ENCODE results near the gene EML2.
"Not testable (repeated sequence)": the region's sequence is repeated elsewhere in the genome, so short reads cannot be mapped to it uniquely, and the experiment has no call there.

Gene EML2

DNA sequence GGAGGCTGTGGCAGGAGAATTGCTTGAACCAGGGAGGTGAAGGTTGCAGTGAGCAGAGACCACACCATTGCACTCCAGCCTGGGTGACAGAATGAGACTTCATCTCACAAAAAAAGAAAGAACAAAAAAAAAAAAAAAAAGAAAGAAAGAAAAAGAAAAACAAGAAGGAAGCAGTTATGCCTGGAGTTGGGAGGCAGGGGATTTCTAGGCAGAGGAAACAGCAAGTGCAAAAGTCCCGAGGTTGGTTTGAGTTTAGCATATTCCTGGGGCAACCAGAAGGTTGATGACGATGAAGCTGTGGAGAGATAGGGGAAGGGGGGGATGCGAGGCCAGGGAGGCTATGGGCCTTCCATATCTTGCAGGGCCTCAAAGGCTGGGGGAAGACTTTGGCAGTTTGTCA is 11.5 kb upstream of the EML2 start:
- DNase-seq: no peak

DNA sequence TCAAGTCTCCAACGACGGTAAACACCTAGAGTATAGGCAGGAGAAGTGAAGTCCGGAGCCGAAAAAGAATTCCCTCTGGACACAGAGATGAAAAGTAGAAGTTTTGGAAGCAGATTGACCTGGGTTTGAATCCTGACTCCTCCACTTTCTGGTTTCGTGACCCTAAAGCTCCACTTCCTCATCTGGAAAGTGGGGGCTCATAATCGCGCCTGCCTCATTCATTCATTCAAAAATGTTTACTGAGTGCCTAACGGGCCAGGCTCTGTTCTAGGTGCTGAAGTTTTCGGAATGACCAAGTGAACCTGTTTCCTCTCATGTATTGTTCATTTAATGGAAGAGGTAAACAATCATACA is 7.1 kb upstream of the EML2 start:
- DNase-seq: no peak

DNA sequence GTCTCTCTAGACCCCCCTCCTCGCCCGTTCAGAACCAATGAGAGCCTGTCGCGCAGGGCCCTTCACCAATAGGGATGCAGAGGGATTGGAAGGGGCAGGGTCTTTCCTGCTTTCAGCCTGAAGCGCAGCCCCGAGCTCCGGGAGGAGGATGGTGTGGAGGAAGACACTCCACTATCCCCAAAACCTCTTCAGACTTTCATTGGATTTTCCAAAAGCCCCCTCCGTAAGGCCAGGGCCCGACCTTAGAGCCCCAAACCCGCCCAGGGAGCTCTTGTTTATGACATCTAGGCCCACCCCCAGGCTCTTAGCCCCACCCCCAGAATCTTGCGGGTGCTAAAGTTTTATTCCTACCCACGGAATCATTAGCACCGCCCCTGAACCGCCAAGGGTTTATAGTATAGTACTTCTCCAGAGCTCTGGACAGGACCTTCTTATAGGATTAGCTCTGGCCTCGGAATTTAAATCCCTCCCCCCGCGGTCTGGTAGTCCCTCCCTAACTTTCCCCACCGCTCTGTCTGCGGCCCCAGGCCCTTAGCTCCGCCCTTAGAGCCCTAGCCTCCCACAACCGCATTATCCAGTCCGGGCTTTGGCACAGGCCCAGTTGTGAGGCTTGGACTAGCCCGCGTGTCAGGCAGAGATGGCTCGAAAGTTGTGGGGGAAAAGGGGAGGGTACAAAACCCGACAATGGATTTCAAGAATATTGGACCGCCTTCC is 6.6 kb upstream of the EML2 start:
- DNase-seq: peak in 55 of 56 donors; percentile 47 to 98 (median 90)

DNA sequence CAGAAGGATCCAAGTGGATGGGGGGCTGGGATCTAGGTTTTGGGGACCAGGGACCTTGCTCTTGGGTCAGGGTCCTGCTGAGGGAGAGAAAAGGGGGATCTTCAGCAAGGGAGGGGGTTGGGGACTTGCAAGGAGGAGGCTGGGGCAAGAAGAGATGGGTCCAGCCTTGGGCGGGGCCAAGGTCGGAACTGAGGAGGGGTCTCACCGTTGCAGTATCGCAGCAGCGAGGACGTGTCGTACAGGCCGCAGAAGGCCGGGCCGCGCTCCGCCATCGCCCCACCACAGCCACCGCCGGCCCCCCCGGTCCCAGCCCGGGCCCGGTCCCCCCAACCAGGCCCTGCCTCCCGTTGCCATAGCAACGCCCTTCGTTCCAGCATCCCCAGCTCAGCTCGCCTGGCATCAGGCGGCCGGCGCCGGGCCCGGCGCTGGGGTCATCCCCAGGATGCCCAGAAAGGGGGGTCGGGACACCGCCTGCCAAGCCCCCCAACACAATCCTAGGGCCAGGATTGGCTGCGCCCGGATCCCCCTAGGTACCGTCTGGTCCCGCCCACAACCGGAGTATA is 6.0 kb upstream of the EML2 start:
- peak in 37 of 56 donors; percentile 63 to 98 (median 93) for DNase-seq

GRCh38 chr19:45643927-45644771 is 5.0 kb upstream of the EML2 start:
- peak in 19 of 56 donors; percentile 4 to 57 (median 30) for DNase-seq

DNA sequence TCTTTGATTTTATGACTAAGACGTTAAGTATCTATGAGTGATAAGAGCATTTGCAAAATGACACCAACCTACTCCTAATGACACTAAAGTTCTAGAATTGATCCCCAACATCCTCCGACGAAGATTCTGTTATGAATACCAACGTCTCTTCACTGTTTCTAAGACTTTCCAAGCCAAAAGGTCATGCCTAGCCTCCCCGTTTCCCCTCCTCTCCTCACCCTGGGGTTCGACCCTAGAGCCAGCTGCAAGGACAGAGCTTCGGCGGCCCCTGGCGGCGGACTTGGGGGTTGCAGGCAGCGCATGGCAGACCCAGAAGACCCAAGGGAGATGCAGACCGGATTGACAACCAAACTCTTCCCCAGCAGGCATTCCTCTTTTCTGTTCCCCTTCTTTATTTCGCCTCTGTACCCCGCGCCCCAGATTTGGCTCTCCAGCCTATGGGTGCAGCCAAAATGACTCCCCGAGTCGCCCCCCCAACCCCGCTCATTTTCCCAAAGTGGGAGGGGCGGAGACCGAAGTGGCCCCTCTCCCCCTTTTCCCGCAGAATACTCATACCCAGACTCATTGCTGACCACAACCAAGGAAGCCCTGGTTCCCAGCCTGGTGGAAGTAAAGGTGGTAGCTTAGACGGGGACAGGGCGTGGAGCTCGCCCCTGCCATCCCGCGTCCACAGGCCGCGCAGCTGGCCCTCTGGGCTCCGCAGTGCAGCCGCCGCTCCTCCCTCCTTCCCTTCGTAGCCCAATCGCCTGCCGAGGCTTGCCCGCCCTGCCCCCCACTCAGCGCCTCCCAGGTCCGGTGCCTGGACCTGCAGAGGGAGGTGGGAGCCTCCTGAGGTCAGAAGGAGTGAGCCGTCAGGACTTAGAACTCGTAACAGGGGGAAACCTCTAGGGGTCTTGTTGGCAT is 4.1 kb upstream of the EML2 start:
- peak in 54 of 56 donors; percentile 29 to 92 (median 76) for DNase-seq

DNA sequence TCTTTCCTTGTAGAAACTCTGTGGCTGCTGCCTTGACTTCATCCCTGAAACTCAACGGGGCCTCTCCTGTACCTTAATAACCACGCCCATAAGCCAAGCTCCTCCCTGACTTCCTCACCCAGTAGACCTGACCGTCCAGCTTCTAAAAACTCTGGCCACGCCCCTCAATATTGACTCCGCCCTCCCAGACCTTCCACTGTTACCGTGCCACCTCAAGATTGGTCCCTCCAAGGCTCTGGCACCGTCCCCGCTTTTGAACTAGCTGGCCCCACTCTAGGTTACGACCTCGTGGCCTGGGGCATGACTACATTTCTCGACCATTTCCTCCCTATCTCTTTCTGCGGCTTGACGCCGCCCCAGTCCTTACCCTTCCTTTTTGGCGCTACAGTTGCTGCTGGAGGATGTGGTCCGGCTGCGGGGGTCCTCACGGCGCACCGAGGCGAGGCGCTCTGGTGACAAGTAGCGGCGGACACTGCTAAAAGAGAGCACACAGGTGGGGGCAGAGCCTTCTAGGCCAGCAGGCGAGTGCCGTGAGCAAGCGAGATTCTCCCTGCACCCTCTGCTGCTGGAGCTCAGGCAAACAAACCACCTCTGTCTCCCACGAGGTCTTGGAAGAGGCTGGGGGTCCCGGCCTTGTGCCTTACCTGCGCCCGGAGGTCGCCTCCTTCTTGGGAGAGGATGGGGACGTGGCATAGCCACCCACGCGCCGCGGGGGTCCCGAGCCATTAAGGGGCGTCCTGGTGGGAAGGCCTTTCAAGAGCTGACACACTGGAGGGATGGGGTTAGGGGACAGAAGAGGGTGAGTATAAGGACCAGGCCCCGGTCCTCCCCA is 2.3 kb upstream of the EML2 start:
- peak in 4 of 56 donors; percentile 3 to 31 (median 4) for DNase-seq

DNA sequence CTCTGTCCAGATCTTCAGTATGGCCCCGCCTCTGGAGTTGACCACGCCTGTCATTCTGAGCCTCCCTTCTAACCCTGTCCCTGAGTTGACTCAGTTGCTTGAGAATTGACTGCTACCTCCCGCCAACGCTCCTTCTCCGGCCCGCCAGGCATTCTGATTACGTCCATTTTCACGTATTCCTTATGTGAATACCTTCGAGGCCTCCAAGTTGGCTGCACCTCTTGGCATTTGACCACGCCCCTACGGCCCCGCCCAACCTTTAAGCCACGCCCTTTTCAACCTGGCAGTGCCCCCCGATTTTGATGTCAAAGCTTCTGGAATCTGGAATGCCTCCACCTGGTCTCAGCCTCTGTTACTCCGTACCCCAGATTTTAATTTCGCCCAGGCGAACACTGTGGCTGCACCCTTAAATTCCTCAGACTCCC is 1.7 kb upstream of the EML2 start:
- no peak for DNase-seq

- DNase-seq: no peak
Measured at GRCh38 chr19:45637890-45638667, 1.1 kb downstream of the EML2 start.

GRCh38 chr19:45636902-45637301 is 2.3 kb downstream of the EML2 start:
- no peak for DNase-seq

GRCh38 chr19:45636275-45636674 is 2.9 kb downstream of the EML2 start:
- DNase-seq: no peak

GRCh38 chr19:45632468-45633196 is 6.6 kb downstream of the EML2 start:
- DNase-seq: peak in 19 of 56 donors; percentile 3 to 68 (median 29)

- no peak for DNase-seq
Measured at GRCh38 chr19:45630463-45630862, 8.7 kb downstream of the EML2 start.

DNA sequence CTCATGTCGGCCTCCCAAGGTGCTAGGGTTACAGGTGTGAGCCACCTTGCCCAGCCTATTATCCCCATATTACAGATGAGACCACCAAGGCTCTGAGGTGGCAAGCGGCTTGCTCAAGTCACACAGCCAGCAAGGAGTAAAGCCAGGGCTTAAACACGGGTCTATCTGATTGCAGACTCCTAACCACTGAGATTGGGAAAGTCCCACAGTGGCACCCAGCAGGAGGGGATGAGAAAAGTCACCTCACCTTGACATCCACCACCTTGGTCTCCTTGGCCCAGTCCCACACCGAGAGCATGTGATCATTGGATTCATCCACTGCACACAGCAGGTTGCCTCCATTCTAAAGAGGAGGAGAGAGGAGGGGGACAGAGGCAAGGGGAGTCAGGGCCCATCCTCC is 9.5 kb downstream of the EML2 start:
- no peak for DNase-seq

GRCh38 chr19:45628219-45628618 is 11.0 kb downstream of the EML2 start:
- DNase-seq: not testable (repeated sequence)

DNA sequence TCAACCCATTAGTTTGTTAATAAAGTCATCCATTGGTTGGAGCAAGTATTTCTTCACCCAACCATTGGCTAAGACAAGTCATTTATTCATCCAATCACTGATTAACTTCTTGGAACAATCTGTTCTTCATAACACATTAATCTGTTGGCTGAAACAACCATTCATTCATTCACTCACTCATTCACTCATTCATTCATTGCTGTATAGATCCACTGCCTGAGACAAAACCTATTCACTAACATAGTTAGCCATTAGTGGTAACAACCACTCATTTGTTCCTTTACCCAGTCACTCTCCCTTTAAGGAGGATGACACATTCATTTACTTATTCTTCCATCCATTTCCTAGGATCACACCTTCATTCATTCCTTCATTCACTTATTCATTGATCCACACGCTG is 15.2 kb downstream of the EML2 start:
- DNase-seq: no peak

- DNase-seq: no peak
Measured at GRCh38 chr19:45621976-45622503, 17.2 kb downstream of the EML2 start.

DNA sequence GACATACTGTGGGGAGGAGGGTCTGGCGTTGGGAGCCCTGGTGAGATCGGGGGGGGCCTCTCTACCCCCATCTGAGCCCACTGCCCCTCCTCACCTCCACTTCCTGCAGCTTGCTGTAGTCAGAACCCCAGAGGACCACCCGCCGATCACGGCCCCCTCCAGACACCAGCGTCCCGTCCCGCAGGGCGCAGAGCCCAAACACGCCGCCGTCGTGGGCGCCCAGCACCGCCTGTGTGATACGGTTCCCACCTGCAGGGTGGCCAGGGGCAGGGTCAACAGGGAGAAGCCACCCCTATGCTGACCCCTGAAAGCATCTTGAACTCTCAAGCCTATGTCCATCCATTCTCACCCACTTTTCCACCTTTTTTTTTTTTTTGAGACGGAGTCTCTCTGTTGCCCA is 17.8 kb downstream of the EML2 start:
- no peak for DNase-seq

- no peak for DNase-seq
Measured at GRCh38 chr19:45616704-45617017, 22.5 kb downstream of the EML2 start.

All from amygdala (tissue), 56 donors.